HepG2 (cell line): ENCODE results near the gene FECH. TPM values are rescaled to one million over a fixed set of nuclear protein-coding genes. Genes with fewer than 3 reads are reported as not detected.

Source experiments
- ATAC-seq: fragments of 200-7000 bp; cut with Tn5 transposase; 3 replicates; pipeline ENCODE4 v1.9.1; 2020; ENCODE audit warnings: mild to moderate bottlenecking, moderate library complexity
- BruUV-seq: library from RNA; stranded (reverse); fragments of 400-500 nt; replicated peaks from 2 replicates; lab custom pipeline; 2021; lab: Mats Ljungman, UMichigan
- CTCF ChIA-PET: fragments of 300-600 bp; formaldehyde crosslinking; extraction: SDS; loops from one replicate; lab custom pipeline; 2021; ENCODE audit warnings: low total read pairs, inconsistent platforms, low intra/inter-chr PET ratio; lab: Yijun Ruan, JAX
- POLR2A ChIA-PET: fragments of 350-600 bp; sonication (Branson Sonifier 250); formaldehyde crosslinking; loops from one replicate; lab custom pipeline; 2020; ENCODE audit warnings: antibody characterized with exemption, inconsistent platforms; lab: Yijun Ruan, JAX
- DNase-seq: peaks from one replicate; pipeline ENCODE4 v3.0.0-alpha.2; 2015; ENCODE audit warnings: low spot score
- FAIRE-seq: peaks from 3 replicates; lab custom pipeline; 2011; peaks lifted over from hg19 to GRCh38; lab: Jason Lieb, UNC
- H2AFZ ChIP-seq: one replicate; pipeline ENCODE4 v1.6.1; 2011; ENCODE audit warnings: low read length, inconsistent platforms
- H3K27ac ChIP-seq: fragments of 300-600 bp; 3 replicates; pipeline ENCODE4 v1.8.0; 2011; ENCODE audit warnings: mixed run types, mild to moderate bottlenecking, mixed read lengths, low read length, inconsistent platforms; ENCODE audit not compliant: insufficient read depth; ENCODE audit errors: extremely low read length
- H3K27me3 ChIP-seq, 2 experiments: fragments of 200-600 bp in 1 of 2; 2 replicates in 1 of 2; 3 replicates in 1 of 2; pipeline versions ENCODE4 v1.6.0 to v1.8.0; 2011; ENCODE audit warnings: low read length in 2 of 2, mild to moderate bottlenecking in 2 of 2, moderate library complexity in 2 of 2, inconsistent platforms in 1 of 2; ENCODE audit not compliant: insufficient read depth in 2 of 2, control insufficient read depth in 1 of 2
- H3K36me3 ChIP-seq, 2 experiments: fragments of 200-600 bp in 1 of 2; replicated peaks in 1 of 2; 2 replicates in 1 of 2; 3 replicates in 1 of 2; pipeline versions ENCODE4 v1.5.1 to v1.8.0; 2011; ENCODE audit warnings: low read length in 2 of 2, inconsistent platforms in 1 of 2; ENCODE audit not compliant: insufficient read depth in 2 of 2, control insufficient read depth in 1 of 2
- H3K4me1 ChIP-seq: 2 replicates; pipeline ENCODE4 v1.5.1; 2012; ENCODE audit warnings: low read length, inconsistent platforms; ENCODE audit not compliant: insufficient read depth
- H3K4me2 ChIP-seq: 2 replicates; pipeline ENCODE4 v1.6.0; 2011; ENCODE audit warnings: low read depth, low read length, inconsistent platforms
- H3K4me3 ChIP-seq, 3 experiments: fragments of 200-600 bp in 1 of 3; sonication (generic), shearing (Covaris generic) in 1 of 3; replicated peaks in 1 of 3; 2 replicates each; pipeline ENCODE4 v1.5.1; 2011 to 2016; ENCODE audit warnings: low read length in 3 of 3, inconsistent platforms in 2 of 3, low read depth in 2 of 3, mild to moderate bottlenecking in 2 of 3, control low read depth in 1 of 3, mixed read lengths in 1 of 3; ENCODE audit not compliant: insufficient read depth in 1 of 3
- H3K79me2 ChIP-seq: one replicate; pipeline ENCODE4 v1.6.1; 2011; ENCODE audit warnings: low read length, inconsistent platforms; ENCODE audit not compliant: insufficient read depth
- H3K9ac ChIP-seq: 2 replicates; pipeline ENCODE4 v1.6.0; 2011; ENCODE audit warnings: mild to moderate bottlenecking, low read depth, low read length, inconsistent platforms; ENCODE audit not compliant: insufficient read depth
- H3K9me3 ChIP-seq: 2 replicates; pipeline ENCODE4 v1.5.1; 2012; ENCODE audit warnings: mild to moderate bottlenecking, low read length
- H4K20me1 ChIP-seq: 2 replicates; pipeline ENCODE4 v1.6.0; 2011; ENCODE audit warnings: inconsistent platforms, mild to moderate bottlenecking, low read length, moderate library complexity; ENCODE audit not compliant: insufficient read depth
- GLI4 ChIP-seq: sonication (generic); formaldehyde crosslinking; IDR thresholded peaks from 2 replicates; pipeline ENCODE4 v1.5.1; 2020; ENCODE audit warnings: missing genetic modification reagents, mild to moderate bottlenecking, moderate library complexity, borderline replicate concordance
- IKZF4 ChIP-seq: sonication (generic); formaldehyde crosslinking; IDR thresholded peaks from 2 replicates; pipeline ENCODE4 v1.5.1; 2020; ENCODE audit warnings: borderline replicate concordance, mild to moderate bottlenecking, low read depth, missing genetic modification reagents; ENCODE audit errors: not compliant biosample characterization
- KAT7 ChIP-seq: IDR thresholded peaks from 2 replicates; pipeline ENCODE4 v1.6.1; 2018; ENCODE audit warnings: borderline replicate concordance, missing compliant biosample characterization
- MXI1 ChIP-seq: IDR thresholded peaks from 3 replicates; pipeline ENCODE4 v1.6.1; 2012; ENCODE audit warnings: low read depth, low read length, inconsistent platforms, borderline replicate concordance
- NFIC ChIP-seq: IDR thresholded peaks from 2 replicates; pipeline ENCODE4 v1.6.1; 2012; ENCODE audit warnings: mild to moderate bottlenecking, low read length, inconsistent platforms
- SRSF9 ChIP-seq: fragments of 200-400 bp; formaldehyde crosslinking; IDR thresholded peaks from 2 replicates; pipeline ENCODE4 v1.6.1; 2018; ENCODE audit warnings: borderline replicate concordance, mild to moderate bottlenecking, low read depth, low read length; ENCODE audit not compliant: insufficient read depth, poor library complexity, severe bottlenecking
- YEATS4 ChIP-seq: sonication (generic); formaldehyde crosslinking; IDR thresholded peaks from 2 replicates; pipeline ENCODE4 v1.4.0; 2020; ENCODE audit warnings: missing genetic modification reagents, borderline replicate concordance
- ZNF256 ChIP-seq: sonication (generic); formaldehyde crosslinking; conservative IDR thresholded peaks from 2 replicates; pipeline ENCODE4 v1.4.0; 2020; ENCODE audit warnings: missing genetic modification reagents
- ZNF260 ChIP-seq: sonication (generic); formaldehyde crosslinking; IDR thresholded peaks from 2 replicates; pipeline ENCODE4 v1.4.0; 2020; ENCODE audit warnings: missing genetic modification reagents, low read depth, mild to moderate bottlenecking, borderline replicate concordance
- ZNF670 ChIP-seq: sonication (generic); formaldehyde crosslinking; IDR thresholded peaks from 2 replicates; pipeline ENCODE4 v1.8.0; 2022; ENCODE audit warnings: mild to moderate bottlenecking, missing genetic modification reagents, borderline replicate concordance
- ZNF772 ChIP-seq: sonication (generic); formaldehyde crosslinking; IDR thresholded peaks from 2 replicates; pipeline ENCODE4 v1.5.0; 2020; ENCODE audit warnings: mild to moderate bottlenecking, missing genetic modification reagents
- WGBS: methylation state at CpG from one replicate; pipeline ENCODE4 v1.1.6; 2017; ENCODE audit warnings: low lambda C conversion rate; 5-methylcytosine and 5-hydroxymethylcytosine counted together
- in situ Hi-C: cut with HindIII; loops from 2 replicates; pipeline ENCODE4 v1.10.0; 2017; ENCODE audit warnings: low pct_unique_long_range_greater_than_20kb; ENCODE audit not compliant: extremely low pct_ligation_motif_present
- intact Hi-C: fragments of 100-400 bp; cut with micrococcal nuclease; formaldehyde crosslinking; loops from one replicate; pipeline ENCODE4 v1.10.0; 2022; ENCODE audit not compliant: unreplicated experiment
- polyA plus RNA-seq, 8 experiments: library from polyadenylated mRNA; depleted of rRNA in 3 of 8; stranded (reverse) in 7 of 8; unstranded in 1 of 8; fragments of >200 nt; fragmentation: Illumina TruSeq in 4 of 8; extraction: Trizol in 4 of 8; gene quantifications; 2 replicates each; pipeline versions ENCODE4 v1.2.1 to v1.2.3, GENCODE V29; 2011 to 2016; ENCODE audit warnings: low read depth in 4 of 8, missing spikeins in 1 of 8, mixed read lengths in 1 of 8; ENCODE audit not compliant: insufficient read depth in 1 of 8
- total RNA-seq, 5 experiments: library from RNA; depleted of rRNA; stranded (reverse); fragments of >200 nt; fragmentation: Illumina TruSeq; extraction: Trizol; gene quantifications; 2 replicates each; pipeline ENCODE4 v1.2.3, GENCODE V29; 2016; ENCODE audit warnings: low read depth in 1 of 5
- TF ChIP-seq, protein P1 (sequence below): sonication (generic); formaldehyde crosslinking; IDR thresholded peaks from 2 replicates; pipeline ENCODE4 v1.4.0; 2020; ENCODE audit warnings: mild to moderate bottlenecking, low read depth, missing genetic modification reagents

FECH gene
- total and polyA plus RNA-seq, 2 of the 13 experiments (the other 11 are each of a cell fraction or from before 2014, with no cell fraction given) = 14.7 to 21.9 TPM

DNA sequence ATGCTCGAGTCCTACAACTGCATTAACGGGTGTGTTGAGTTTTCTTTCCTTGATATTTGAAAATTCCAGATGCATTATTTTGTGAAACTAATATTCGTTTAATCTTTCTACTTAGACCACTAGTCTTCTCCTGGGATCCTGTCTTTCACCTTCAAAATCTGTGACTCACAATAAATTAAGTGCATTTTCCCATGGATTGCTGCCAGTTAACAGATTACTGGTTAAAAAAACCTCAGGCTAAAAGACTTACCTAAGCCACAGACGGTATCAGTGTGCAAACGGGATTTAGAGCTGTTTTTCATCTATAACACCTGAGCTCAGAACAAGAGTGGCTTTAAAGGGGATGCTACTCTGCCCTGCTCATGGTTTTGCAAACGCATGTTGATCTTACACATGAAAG, 10.2 kb downstream of the FECH start:
- intact Hi-C loops = no loop called here
- DNase-seq = no peak
- peaks cover 0 to 22% of the 10 kb centered on the region in 2 experiments; a peak in 3 of 5 replicates for H3K36me3 ChIP-seq
- no TSS peak for BruUV-seq
- H3K27me3 ChIP-seq = no peaks in the 10 kb centered on the region
- H3K9ac ChIP-seq = no peak overlapping the region
- no peak for ATAC-seq
- no peak overlapping the region for H3K4me3 ChIP-seq
- H3K79me2 ChIP-seq = no peaks in the 10 kb centered on the region
- TF ChIP-seq ZNF772 (CRISPR knock-in tag) (no peak), ZNF256 (CRISPR knock-in tag) (no peak), NFIC (no peak), KAT7 (CRISPR knock-in tag) (no peak), MXI1 (no peak), GLI4 (CRISPR knock-in tag) (no peak), YEATS4 (CRISPR knock-in tag) (no peak), ZNF260 (no peak), IKZF4 (CRISPR knock-in tag) (no peak), ZNF670 (CRISPR knock-in tag) (no peak), SRSF9 (no peak)
- TF ChIP-seq, protein P1, sequence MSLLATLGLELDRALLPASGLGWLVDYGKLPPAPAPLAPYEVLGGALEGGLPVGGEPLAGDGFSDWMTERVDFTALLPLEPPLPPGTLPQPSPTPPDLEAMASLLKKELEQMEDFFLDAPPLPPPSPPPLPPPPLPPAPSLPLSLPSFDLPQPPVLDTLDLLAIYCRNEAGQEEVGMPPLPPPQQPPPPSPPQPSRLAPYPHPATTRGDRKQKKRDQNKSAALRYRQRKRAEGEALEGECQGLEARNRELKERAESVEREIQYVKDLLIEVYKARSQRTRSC (CRISPR knock-in tag) = no peak
- TF ChIP-seq, all 625 proteins: peak for 0
- no peak for FAIRE-seq
- 88% methylated on average over 6 of the region's 6 CpGs for WGBS
- H3K4me1 ChIP-seq = no peaks in the 10 kb centered on the region
- H3K4me2 ChIP-seq = no peak overlapping the region
- H4K20me1 ChIP-seq = no peaks in the 10 kb centered on the region
- in situ Hi-C loops = no loop called here
- ChIA-PET CTCF (no interaction called here), POLR2A (no interaction called here)
- H3K9me3 ChIP-seq = no peaks in the 10 kb centered on the region
- no peak overlapping the region for H2AFZ ChIP-seq
- no peak overlapping the region for H3K27ac ChIP-seq
